ENCODE data around the gene PCP2. TPM values are rescaled to one million over a fixed set of nuclear protein-coding genes. Genes with fewer than 3 reads are reported as not detected.

PCP2 gene
- polyA plus RNA-seq, 1 donor: 1.5 TPM

GRCh38 chr19:7638802-7639465, 5.4 kb upstream of the PCP2 start:
- Histone ChIP-seq H3K4me1 (ENCODE audit: control insufficient read depth, insufficient read depth, low read length) (peaks cover 9% of the 10 kb centered on the region), H3K27me3 (ENCODE audit: control insufficient read depth, insufficient read depth, low read length) (peaks cover 7% of the 10 kb centered on the region), H3K9me3 (ENCODE audit: control insufficient read depth, low read depth, low read length) (no peaks in the 10 kb centered on the region), H3K27ac (ENCODE audit: low read length) (no peak overlapping the region), H3K36me3 (ENCODE audit: control insufficient read depth, insufficient read depth, low read length) (peaks cover 16% of the 10 kb centered on the region), H3K4me3 (ENCODE audit: low read length) (no peak overlapping the region)
- DNase-seq: no peak
- no CpG with 5 or more reads among the region's 12 CpGs for WGBS (ENCODE audit: insufficient coverage, low lambda C conversion rate)

GRCh38 chr19:7637374-7638256, 4.1 kb upstream of the PCP2 start:
- peak overlapping the region; percentile 86 for H3K4me3 ChIP-seq (ENCODE audit: low read length)
- peak overlapping the region; percentile 86 for H3K27ac ChIP-seq (ENCODE audit: low read length)
- peaks cover 15% of the 10 kb centered on the region for H3K36me3 ChIP-seq (ENCODE audit: control insufficient read depth, insufficient read depth, low read length)
- H3K4me1 ChIP-seq (ENCODE audit: control insufficient read depth, insufficient read depth, low read length): peaks cover 9% of the 10 kb centered on the region
- H3K9me3 ChIP-seq (ENCODE audit: control insufficient read depth, low read depth, low read length): no peaks in the 10 kb centered on the region
- peak; percentile 16 to 71 for DNase-seq
- H3K27me3 ChIP-seq (ENCODE audit: control insufficient read depth, insufficient read depth, low read length): peaks cover 7% of the 10 kb centered on the region
- no CpG with 5 or more reads among the region's 30 CpGs for WGBS (ENCODE audit: insufficient coverage, low lambda C conversion rate)

DNA sequence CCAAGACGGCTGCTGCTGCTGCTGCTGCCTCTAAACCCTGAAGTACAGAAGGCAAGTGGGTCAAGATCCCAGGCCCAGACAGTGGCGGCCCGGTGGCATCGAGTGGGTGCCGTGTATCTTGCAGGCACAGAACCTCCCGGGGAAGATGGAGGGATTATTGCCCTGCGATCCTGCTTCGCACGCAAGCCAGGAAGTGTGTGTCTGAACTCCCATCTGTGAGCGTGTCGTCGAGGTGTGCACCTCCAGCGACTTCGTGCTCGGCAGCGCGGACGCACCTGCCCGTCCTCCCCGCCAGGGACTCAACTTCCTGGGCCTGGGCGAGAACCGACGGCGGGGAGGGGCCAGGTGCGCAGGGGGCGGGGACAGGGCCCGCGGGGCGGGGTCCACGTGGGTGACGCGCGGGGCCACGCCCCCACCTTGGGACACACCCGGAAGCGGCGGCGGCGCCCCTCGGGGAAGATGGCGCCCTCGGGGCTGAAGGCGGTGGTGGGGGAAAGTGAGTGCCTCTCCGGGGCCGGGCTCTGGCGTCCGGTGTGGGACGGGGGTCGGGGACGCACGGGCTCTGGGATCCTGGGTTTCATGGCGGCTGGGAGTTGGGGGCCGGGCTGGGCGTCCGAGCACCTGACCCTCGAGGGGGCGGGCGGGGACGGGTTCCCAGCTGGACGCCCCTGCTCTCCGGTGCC, 3.3 kb upstream of the PCP2 start, which contains the start of gene STXBP2:
TSS of gene STXBP2 (plus strand) at position 420 of the 683 bp plus-strand sequence. CDS start at position 460, 40 bp downstream.
- peaks cover 21% of the 10 kb centered on the region for H3K36me3 ChIP-seq (ENCODE audit: control insufficient read depth, insufficient read depth, low read length)

GRCh38 chr19:7636317-7636690, 2.8 kb upstream of the PCP2 start:
- no CpG with 5 or more reads among the region's 16 CpGs for WGBS (ENCODE audit: insufficient coverage, low lambda C conversion rate)
- no peak overlapping the region for H3K4me3 ChIP-seq (ENCODE audit: low read length)
- peaks cover 21% of the 10 kb centered on the region for H3K36me3 ChIP-seq (ENCODE audit: control insufficient read depth, insufficient read depth, low read length)
- no peak for DNase-seq
- peaks cover 9% of the 10 kb centered on the region for H3K4me1 ChIP-seq (ENCODE audit: control insufficient read depth, insufficient read depth, low read length)
- peaks cover 7% of the 10 kb centered on the region for H3K27me3 ChIP-seq (ENCODE audit: control insufficient read depth, insufficient read depth, low read length)
- no peak overlapping the region for H3K27ac ChIP-seq (ENCODE audit: low read length)
- H3K9me3 ChIP-seq (ENCODE audit: control insufficient read depth, low read depth, low read length): no peaks in the 10 kb centered on the region

More for the DNA sequence above, 3.3 kb upstream of the PCP2 start, which contains the start of gene STXBP2:
- Histone ChIP-seq H3K27ac (ENCODE audit: low read length) (peak within 1 kb of the TSS; percentile 86), H3K4me3 (ENCODE audit: low read length) (peak within 1 kb of the TSS; percentile 86), H3K4me1 (ENCODE audit: control insufficient read depth, insufficient read depth, low read length) (peaks cover 9% of the 10 kb centered on the region), H3K9me3 (ENCODE audit: control insufficient read depth, low read depth, low read length) (no peaks in the 10 kb centered on the region), H3K27me3 (ENCODE audit: control insufficient read depth, insufficient read depth, low read length) (peaks cover 7% of the 10 kb centered on the region)
- WGBS (ENCODE audit: insufficient coverage, low lambda C conversion rate): no CpG with 5 or more reads among the region's 61 CpGs
- peak; percentile 64 to 74 for DNase-seq

- no peak overlapping the region for H3K4me3 ChIP-seq (ENCODE audit: low read length)
Observed at GRCh38 chr19:7635670-7636069, 2.2 kb upstream of the PCP2 start.

DNA sequence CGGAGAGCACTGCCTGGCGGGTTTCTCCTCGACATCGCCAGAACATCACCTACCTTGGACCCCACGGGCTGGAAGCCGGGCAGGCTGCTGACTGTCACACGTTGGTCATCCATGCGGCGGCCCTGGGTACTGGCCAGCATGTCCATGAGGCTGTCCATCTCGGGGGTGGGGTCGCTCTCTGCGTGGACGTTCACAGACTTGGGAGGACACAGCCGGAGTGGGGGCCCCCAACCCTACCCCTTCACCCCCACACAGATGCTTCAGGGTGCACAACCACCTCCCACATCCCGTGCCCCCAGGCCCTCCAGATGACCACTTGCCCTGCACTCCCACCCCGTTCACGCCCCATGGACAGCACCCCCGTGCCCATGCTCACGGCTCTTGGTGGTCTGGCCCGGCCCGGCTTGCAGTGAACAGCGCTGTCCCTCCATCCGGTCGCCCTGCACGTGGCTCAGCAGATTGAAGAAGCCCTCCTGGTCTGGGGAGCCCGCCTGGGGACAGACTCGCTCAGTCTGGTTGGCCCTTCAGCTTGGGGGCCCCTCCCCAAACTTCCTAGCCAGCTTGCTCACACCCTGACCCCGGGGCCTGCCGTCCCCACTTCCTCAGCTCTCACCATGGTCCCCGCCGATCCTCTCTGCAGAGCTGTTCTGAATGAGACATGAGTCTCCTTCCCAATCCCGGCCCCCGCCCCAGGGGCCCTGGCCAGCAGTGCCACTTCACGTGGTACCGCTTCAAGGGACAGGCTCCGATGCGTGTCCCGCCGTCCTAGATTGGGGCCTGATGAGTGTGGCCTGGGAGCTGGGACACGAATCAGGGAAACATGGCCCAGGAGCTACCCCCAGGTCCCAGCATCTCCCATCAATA, 947 bp downstream of the PCP2 start:
- no CpG with 5 or more reads among the region's 40 CpGs for WGBS (ENCODE audit: insufficient coverage, low lambda C conversion rate)
- Histone ChIP-seq H3K27ac (ENCODE audit: low read length) (no peak overlapping the region), H3K27me3 (ENCODE audit: control insufficient read depth, insufficient read depth, low read length) (peaks cover 7% of the 10 kb centered on the region), H3K4me3 (ENCODE audit: low read length) (no peak overlapping the region), H3K36me3 (ENCODE audit: control insufficient read depth, insufficient read depth, low read length) (peaks cover 12% of the 10 kb centered on the region), H3K4me1 (ENCODE audit: control insufficient read depth, insufficient read depth, low read length) (peaks cover 16% of the 10 kb centered on the region), H3K9me3 (ENCODE audit: control insufficient read depth, low read depth, low read length) (no peaks in the 10 kb centered on the region)
- no peak for DNase-seq

More at GRCh38 chr19:7635670-7636069, 2.2 kb upstream of the PCP2 start:
- peaks cover 12% of the 10 kb centered on the region for H3K4me1 ChIP-seq (ENCODE audit: control insufficient read depth, insufficient read depth, low read length)
- H3K27me3 ChIP-seq (ENCODE audit: control insufficient read depth, insufficient read depth, low read length): peaks cover 7% of the 10 kb centered on the region
- H3K36me3 ChIP-seq (ENCODE audit: control insufficient read depth, insufficient read depth, low read length): peaks cover 21% of the 10 kb centered on the region
- no peak overlapping the region for H3K27ac ChIP-seq (ENCODE audit: low read length)
- no peaks in the 10 kb centered on the region for H3K9me3 ChIP-seq (ENCODE audit: control insufficient read depth, low read depth, low read length)
- 50% methylated on average over 2 of the region's 6 CpGs for WGBS (ENCODE audit: insufficient coverage, low lambda C conversion rate)
- no peak for DNase-seq

GRCh38 chr19:7631577-7631976, 1.9 kb downstream of the PCP2 start:
- H3K36me3 ChIP-seq (ENCODE audit: control insufficient read depth, insufficient read depth, low read length): peaks cover 17% of the 10 kb centered on the region
- peaks cover 13% of the 10 kb centered on the region for H3K4me1 ChIP-seq (ENCODE audit: control insufficient read depth, insufficient read depth, low read length)
- WGBS (ENCODE audit: insufficient coverage, low lambda C conversion rate): no CpG with 5 or more reads among the region's 12 CpGs
- H3K27ac ChIP-seq (ENCODE audit: low read length): no peak overlapping the region
- H3K9me3 ChIP-seq (ENCODE audit: control insufficient read depth, low read depth, low read length): no peaks in the 10 kb centered on the region
- no peak for DNase-seq
- no peak overlapping the region for H3K4me3 ChIP-seq (ENCODE audit: low read length)
- peaks cover 7% of the 10 kb centered on the region for H3K27me3 ChIP-seq (ENCODE audit: control insufficient read depth, insufficient read depth, low read length)

DNA sequence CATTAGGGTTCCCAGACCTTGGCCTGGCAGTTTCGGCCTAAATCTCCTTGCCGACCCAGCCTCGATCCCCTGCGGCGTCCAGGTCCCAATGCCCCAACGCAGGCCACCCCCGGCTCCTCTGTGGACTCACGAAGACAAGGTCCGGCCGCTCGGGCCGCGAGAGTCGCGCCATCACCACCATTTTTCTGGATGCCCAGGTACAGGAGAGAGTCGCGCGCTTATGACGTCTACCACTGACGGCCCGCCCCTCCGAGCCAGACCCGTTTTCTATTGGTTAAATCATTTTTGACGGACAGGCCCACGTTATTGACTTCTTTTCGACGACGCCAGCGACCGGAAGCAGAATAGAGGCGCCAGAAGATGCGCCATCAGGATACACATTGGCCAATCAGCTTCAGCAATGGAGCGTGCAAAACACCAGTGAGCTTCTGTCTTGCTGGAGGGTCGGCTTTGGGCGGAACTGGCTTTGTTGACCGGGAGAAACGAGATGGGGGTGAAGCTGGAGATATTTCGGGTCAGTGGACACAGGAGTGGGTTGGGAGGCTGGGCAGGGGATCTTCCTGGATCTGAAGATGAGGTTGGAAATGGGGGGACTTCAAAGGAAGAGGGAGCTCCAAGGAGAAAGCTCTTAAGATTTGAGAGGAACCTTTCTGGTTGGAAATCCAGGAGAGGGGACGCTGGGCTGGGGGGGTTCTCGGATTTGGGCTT, 4.0 kb downstream of the PCP2 start, which contains the start of the genes PET100 and XAB2:
TSS of gene PET100 (plus strand) at position 447 of the 708 bp plus-strand sequence. CDS start at position 488, 41 bp downstream.
TSS of gene XAB2 (minus strand) at position 199 of the 708 bp plus-strand sequence. CDS start at position 181, 18 bp downstream.
- H3K36me3 ChIP-seq (ENCODE audit: control insufficient read depth, insufficient read depth, low read length): peaks cover 34% of the 10 kb centered on the region

More for the DNA sequence above, 4.0 kb downstream of the PCP2 start, which contains the start of the genes PET100 and XAB2:
- H3K4me3 ChIP-seq (ENCODE audit: low read length): peak within 1 kb of the TSS; percentile 87
- no peaks in the 10 kb centered on the region for H3K9me3 ChIP-seq (ENCODE audit: control insufficient read depth, low read depth, low read length)
- H3K4me1 ChIP-seq (ENCODE audit: control insufficient read depth, insufficient read depth, low read length): peaks cover 13% of the 10 kb centered on the region
- DNase-seq: peak; percentile 99
- H3K27me3 ChIP-seq (ENCODE audit: control insufficient read depth, insufficient read depth, low read length): no peaks in the 10 kb centered on the region
- H3K27ac ChIP-seq (ENCODE audit: low read length): peak within 1 kb of the TSS; percentile 32
- WGBS (ENCODE audit: insufficient coverage, low lambda C conversion rate): no CpG with 5 or more reads among the region's 40 CpGs

Data from large intestine (tissue), 3 donors.